Measurements from ENCODE around the gene APOBEC3A. TPM values are rescaled to one million over a fixed set of nuclear protein-coding genes. Genes with fewer than 3 reads are reported as not detected.

The APOBEC3A gene
- total and polyA plus RNA-seq, 7 experiments from 2014 or later = 0.13 to 79.1 (median 15.7) TPM; not detected in 4

DNA sequence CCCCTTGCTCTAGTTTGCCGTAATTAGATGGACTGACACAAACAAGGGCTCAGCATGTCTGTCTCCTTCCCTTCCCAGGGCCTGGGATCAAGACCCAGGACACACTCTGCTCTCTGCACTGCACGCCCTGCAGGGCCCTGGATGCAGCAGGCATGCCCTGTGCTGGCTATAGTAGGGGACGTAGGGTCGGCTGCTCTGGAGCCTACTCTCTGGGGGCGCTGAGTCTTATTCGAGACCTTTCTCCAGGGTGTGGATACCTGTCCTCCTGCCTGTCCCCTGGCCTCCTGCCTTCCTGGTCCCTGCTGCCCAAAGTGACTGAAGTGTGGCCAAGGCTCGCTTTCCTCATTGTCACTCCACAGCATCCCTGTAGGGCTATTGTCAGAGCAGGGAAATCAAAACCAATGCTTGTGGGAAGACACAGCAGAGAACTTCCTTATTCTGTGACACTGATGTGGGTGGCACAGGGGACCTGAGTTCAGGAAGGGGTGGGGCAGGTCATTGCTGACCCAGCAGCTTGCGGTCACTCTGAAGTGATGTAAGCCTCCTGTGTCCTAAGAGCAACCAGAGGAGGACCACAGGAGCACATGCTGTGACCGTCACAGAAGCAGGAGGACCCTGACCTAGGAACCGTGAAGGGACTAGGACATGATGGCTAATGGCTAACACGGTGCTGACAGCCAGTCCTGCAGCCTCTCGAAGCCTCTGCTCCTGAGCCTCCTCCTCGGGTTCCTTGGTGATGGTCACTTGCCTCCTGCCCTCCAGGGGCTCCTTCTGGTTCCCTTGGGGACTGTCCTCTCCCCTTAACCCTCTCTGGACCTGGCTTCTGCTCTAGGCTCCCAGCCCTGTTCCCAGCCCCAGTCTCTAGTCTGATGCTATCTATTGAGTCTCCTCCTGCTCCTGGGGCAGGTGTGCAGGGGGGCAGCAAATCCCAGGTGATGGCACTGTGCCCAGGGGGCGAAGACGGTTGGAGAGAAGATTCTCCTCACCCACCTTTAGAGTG lies 10.3 kb downstream of the APOBEC3A start:
- intact Hi-C loops (cut with micrococcal nuclease) = no loop called here
- Mint-ChIP-seq H3K9me3 (no peaks in the 10 kb centered on the region), H3K27me3 (peaks cover 0 to 18% (median 13%) of the 10 kb centered on the region in 5 donors), H3K36me3 (no peaks in the 10 kb centered on the region), H3K27ac (peak overlapping the region in 2 of 9 donors; percentile 30 to 52), H3K4me1 (peaks cover 0 to 26% (median 0%) of the 10 kb centered on the region in 7 donors), H3K4me3 (no peak overlapping the region)
- ATAC-seq (peak; percentile 91), DNase-seq (no peak)
- no peaks in the 10 kb centered on the region for H3K9me3 ChIP-seq (ENCODE audit: control insufficient read depth in 2 of 3, low read length in 3 of 3)
- ChIA-PET POLR2A (no interaction called here), CTCF (no interaction called here)
- H3K4me1 ChIP-seq (ENCODE audit: control insufficient read depth in 2 of 2, insufficient read depth in 2 of 2, low read length in 2 of 2) = no peaks in the 10 kb centered on the region
- H3K4me3 ChIP-seq (ENCODE audit: low read length) = no peak overlapping the region
- H3K36me3 ChIP-seq (ENCODE audit: control insufficient read depth in 2 of 3, insufficient read depth in 3 of 3, low read length in 3 of 3) = no peaks in the 10 kb centered on the region
- no peaks in the 10 kb centered on the region for H3K27me3 ChIP-seq (ENCODE audit: control insufficient read depth in 2 of 2, insufficient read depth in 2 of 2, low read length in 2 of 2)
- no peak overlapping the region for H3K27ac ChIP-seq (ENCODE audit: low read depth, low read length)

DNA sequence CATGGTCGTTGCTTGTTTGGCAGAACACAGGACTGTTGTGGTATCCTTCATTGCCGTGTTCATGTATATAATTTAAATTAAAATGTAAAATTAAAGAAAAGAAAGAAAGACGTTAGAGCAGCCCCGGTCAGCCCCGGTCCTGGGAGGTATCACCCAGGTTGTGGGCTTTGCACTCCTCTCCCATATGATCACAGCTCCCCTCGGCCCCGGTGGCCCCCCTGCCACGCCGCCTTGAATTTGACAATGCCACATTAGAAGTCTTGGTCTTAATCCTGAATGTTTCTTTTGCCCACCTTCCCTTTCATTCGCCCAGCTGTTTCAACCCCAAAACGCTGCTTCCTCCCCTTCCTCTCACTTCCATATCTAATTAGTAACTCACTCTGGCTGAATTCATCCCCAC lies 11.4 kb downstream of the APOBEC3A start:
- H3K4me3 Mint-ChIP-seq = no peak overlapping the region

DNA sequence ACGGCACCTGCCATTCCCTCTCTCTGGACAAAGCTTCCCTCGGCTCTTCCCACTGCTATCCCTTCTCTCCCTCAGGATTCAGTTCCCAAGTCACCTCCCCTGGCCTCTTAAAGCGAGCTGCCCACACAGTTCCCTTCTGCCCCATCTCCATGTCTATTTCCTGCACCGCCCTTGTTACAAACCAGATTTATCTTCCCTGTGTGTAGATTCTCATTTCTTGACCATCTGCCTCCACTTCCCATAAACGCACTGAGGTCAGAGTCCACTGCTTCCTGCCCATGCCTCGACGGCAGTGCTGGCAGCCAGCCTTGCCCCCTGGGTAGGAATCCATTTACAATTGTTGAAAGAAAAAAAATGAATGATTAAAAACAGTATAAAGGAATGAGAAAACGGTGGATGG lies 13.1 kb downstream of the APOBEC3A start:
- Mint-ChIP-seq H3K4me1 (peaks cover 0 to 29% (median 0%) of the 10 kb centered on the region in 7 donors), H3K36me3 (no peaks in the 10 kb centered on the region), H3K9me3 (no peaks in the 10 kb centered on the region), H3K27me3 (peaks cover 0 to 18% (median 15%) of the 10 kb centered on the region in 5 donors), H3K27ac (no peak overlapping the region), H3K4me3 (no peak overlapping the region)
- ChIA-PET POLR2A (no interaction called here), CTCF (interaction anchor here (4.9 kb wide), 1 partner anchor 31 kb away, joined by 36 read pairs; no protein-coding TSS in a partner anchor)
- no peak for ATAC-seq
- intact Hi-C loops (cut with micrococcal nuclease) = no loop called here
- H3K9me3 ChIP-seq (ENCODE audit: control insufficient read depth in 2 of 3, low read length in 3 of 3) = no peaks in the 10 kb centered on the region
- no peak overlapping the region for H3K4me3 ChIP-seq (ENCODE audit: low read length)
- no peaks in the 10 kb centered on the region for H3K27me3 ChIP-seq (ENCODE audit: control insufficient read depth in 2 of 2, insufficient read depth in 2 of 2, low read length in 2 of 2)
- H3K27ac ChIP-seq (ENCODE audit: low read depth, low read length) = no peak overlapping the region
- no peak for DNase-seq
- H3K36me3 ChIP-seq (ENCODE audit: control insufficient read depth in 2 of 3, insufficient read depth in 3 of 3, low read length in 3 of 3) = no peaks in the 10 kb centered on the region
- no peaks in the 10 kb centered on the region for H3K4me1 ChIP-seq (ENCODE audit: control insufficient read depth in 2 of 2, insufficient read depth in 2 of 2, low read length in 2 of 2)

More for the DNA sequence above, 11.4 kb downstream of the APOBEC3A start:
- intact Hi-C loops (cut with micrococcal nuclease) = no loop called here
- H3K27me3 ChIP-seq (ENCODE audit: control insufficient read depth in 2 of 2, insufficient read depth in 2 of 2, low read length in 2 of 2) = no peaks in the 10 kb centered on the region
- POLR2A ChIA-PET = interaction anchor here (0.6 kb wide), 1 partner anchor 10 kb away, joined by 3 read pairs; no protein-coding TSS in a partner anchor
- no peak overlapping the region for H3K27ac ChIP-seq (ENCODE audit: low read depth, low read length)
- no peak overlapping the region for H3K4me3 ChIP-seq (ENCODE audit: low read length)
- no peaks in the 10 kb centered on the region for H3K4me1 ChIP-seq (ENCODE audit: control insufficient read depth in 2 of 2, insufficient read depth in 2 of 2, low read length in 2 of 2)
- no peaks in the 10 kb centered on the region for H3K36me3 ChIP-seq (ENCODE audit: control insufficient read depth in 2 of 3, insufficient read depth in 3 of 3, low read length in 3 of 3)
- no peak for ATAC-seq
- H3K27ac Mint-ChIP-seq = peak overlapping the region in 2 of 9 donors; percentile 52 to 78
- no peaks in the 10 kb centered on the region for H3K36me3 Mint-ChIP-seq
- DNase-seq = no peak
- no peaks in the 10 kb centered on the region for H3K9me3 Mint-ChIP-seq
- peaks cover 0 to 31% (median 0%) of the 10 kb centered on the region in 7 donors for H3K4me1 Mint-ChIP-seq
- CTCF ChIA-PET = interaction anchor here (0.8 kb wide), 1 partner anchor 34 kb away, joined by 3 read pairs; no protein-coding TSS in a partner anchor
- no peaks in the 10 kb centered on the region for H3K9me3 ChIP-seq (ENCODE audit: control insufficient read depth in 2 of 3, low read length in 3 of 3)
- H3K27me3 Mint-ChIP-seq = peaks cover 0 to 18% (median 15%) of the 10 kb centered on the region in 5 donors

DNA sequence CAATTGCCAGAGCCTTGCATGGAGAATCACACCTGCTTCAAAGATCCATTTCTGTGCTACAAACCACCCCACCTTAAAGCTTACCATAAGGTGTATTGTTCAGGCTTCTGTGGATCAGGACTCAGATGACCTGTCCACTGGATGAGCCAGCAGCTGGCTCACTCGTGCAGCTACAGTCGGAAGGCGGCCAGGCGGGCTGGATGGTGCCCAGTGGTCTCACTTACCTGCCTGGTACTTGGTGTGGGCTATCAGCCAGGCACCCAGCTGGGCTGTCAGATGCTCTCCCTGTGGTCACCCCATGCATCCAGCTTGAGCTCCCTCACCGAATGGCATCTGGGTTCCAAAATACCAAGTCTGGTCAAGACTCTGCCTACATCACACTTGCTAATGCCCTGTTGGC lies 13.8 kb downstream of the APOBEC3A start:
- ChIA-PET CTCF (interaction anchor here (0.6 to 4.9 kb wide), 3 partner anchors 31 to 100 kb away, joined by 3 to 36 read pairs (median 3); no protein-coding TSS in a partner anchor), POLR2A (no interaction called here)
- Mint-ChIP-seq H3K4me3 (no peak overlapping the region), H3K4me1 (peaks cover 0 to 29% (median 0%) of the 10 kb centered on the region in 7 donors), H3K27me3 (peaks cover 0 to 18% (median 16%) of the 10 kb centered on the region in 5 donors), H3K9me3 (no peaks in the 10 kb centered on the region), H3K27ac (no peak overlapping the region), H3K36me3 (no peaks in the 10 kb centered on the region)
- ATAC-seq = no peak
- DNase-seq = no peak
- no peaks in the 10 kb centered on the region for H3K9me3 ChIP-seq (ENCODE audit: control insufficient read depth in 2 of 3, low read length in 3 of 3)
- H3K27ac ChIP-seq (ENCODE audit: low read depth, low read length) = no peak overlapping the region
- no peaks in the 10 kb centered on the region for H3K36me3 ChIP-seq (ENCODE audit: control insufficient read depth in 2 of 3, insufficient read depth in 3 of 3, low read length in 3 of 3)
- intact Hi-C loops (cut with micrococcal nuclease) = no loop called here
- H3K27me3 ChIP-seq (ENCODE audit: control insufficient read depth in 2 of 2, insufficient read depth in 2 of 2, low read length in 2 of 2) = no peaks in the 10 kb centered on the region
- no peak overlapping the region for H3K4me3 ChIP-seq (ENCODE audit: low read length)
- H3K4me1 ChIP-seq (ENCODE audit: control insufficient read depth in 2 of 2, insufficient read depth in 2 of 2, low read length in 2 of 2) = no peaks in the 10 kb centered on the region

DNA sequence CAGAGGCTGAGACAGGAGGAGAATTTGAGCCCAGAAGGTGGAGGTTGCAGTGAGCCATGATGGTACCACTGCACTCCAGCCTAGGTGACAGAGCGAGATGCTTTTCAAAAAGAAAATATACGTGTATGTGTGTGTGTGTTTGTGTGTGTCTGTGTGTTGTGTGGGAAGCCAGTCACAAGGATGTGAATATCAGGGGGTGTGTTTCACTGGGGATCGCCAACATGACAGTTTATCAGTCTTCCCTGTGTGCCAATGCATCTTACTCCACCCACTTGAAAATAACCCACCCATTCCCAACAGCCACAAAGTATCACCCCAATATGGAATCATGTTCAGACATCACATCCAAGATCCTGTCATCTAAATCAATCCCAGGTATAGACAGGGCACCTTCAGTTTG lies 14.4 kb downstream of the APOBEC3A start:
- Mint-ChIP-seq H3K27me3 (peaks cover 0 to 18% (median 14%) of the 10 kb centered on the region in 5 donors), H3K27ac (peak overlapping the region in 1 of 9 donors; percentile 20), H3K36me3 (no peaks in the 10 kb centered on the region), H3K4me3 (no peak overlapping the region), H3K4me1 (peaks cover 0 to 28% (median 0%) of the 10 kb centered on the region in 7 donors), H3K9me3 (no peaks in the 10 kb centered on the region)
- ChIA-PET POLR2A (no interaction called here), CTCF (interaction anchor here (0.6 to 4.9 kb wide), 3 partner anchors 30 to 101 kb away, joined by 3 to 36 read pairs (median 3); no protein-coding TSS in a partner anchor)
- Histone ChIP-seq H3K27me3 (ENCODE audit: control insufficient read depth in 2 of 2, insufficient read depth in 2 of 2, low read length in 2 of 2) (no peaks in the 10 kb centered on the region), H3K4me3 (ENCODE audit: low read length) (no peak overlapping the region), H3K36me3 (ENCODE audit: control insufficient read depth in 2 of 3, insufficient read depth in 3 of 3, low read length in 3 of 3) (no peaks in the 10 kb centered on the region), H3K4me1 (ENCODE audit: control insufficient read depth in 2 of 2, insufficient read depth in 2 of 2, low read length in 2 of 2) (no peaks in the 10 kb centered on the region), H3K27ac (ENCODE audit: low read depth, low read length) (no peak overlapping the region), H3K9me3 (ENCODE audit: control insufficient read depth in 2 of 3, low read length in 3 of 3) (no peaks in the 10 kb centered on the region)
- ATAC-seq (no peak), DNase-seq (no peak)
- intact Hi-C loops (cut with micrococcal nuclease) = no loop called here

DNA sequence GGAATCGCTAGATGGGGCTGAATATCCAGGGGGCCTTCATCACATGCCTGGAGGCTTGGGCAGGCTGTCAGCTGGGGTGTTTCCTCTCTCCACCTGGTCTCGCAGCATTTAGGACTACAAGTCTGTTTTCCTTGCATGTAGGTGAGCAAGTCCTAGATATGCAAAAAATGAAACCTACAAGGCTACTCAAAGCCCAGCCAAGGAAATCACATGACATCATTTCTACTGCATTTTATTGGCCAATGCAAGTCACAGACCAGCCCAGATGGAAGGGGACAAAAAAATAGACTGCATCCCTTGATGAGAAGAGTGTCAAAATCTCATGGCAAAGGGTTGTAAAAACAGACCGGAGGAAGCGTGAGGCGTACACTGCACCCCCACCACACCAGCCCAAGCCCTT lies 15.1 kb downstream of the APOBEC3A start:
- peaks cover 0 to 25% (median 0%) of the 10 kb centered on the region in 7 donors for H3K4me1 Mint-ChIP-seq
- POLR2A ChIA-PET = interaction anchor here (0.9 kb wide), 1 partner anchor 42 kb away, joined by 3 read pairs; the partner anchor contains the start of gene APOBEC3C
- ATAC-seq (no peak), DNase-seq (no peak)
- peaks cover 0 to 3% (median 0%) of the 10 kb centered on the region in 11 donors for H3K9me3 Mint-ChIP-seq
- H3K27me3 ChIP-seq (ENCODE audit: control insufficient read depth in 2 of 2, insufficient read depth in 2 of 2, low read length in 2 of 2) = no peaks in the 10 kb centered on the region
- peaks cover 0 to 19% (median 11%) of the 10 kb centered on the region in 5 donors for H3K27me3 Mint-ChIP-seq
- H3K9me3 ChIP-seq (ENCODE audit: control insufficient read depth in 2 of 3, low read length in 3 of 3) = no peaks in the 10 kb centered on the region
- peaks cover 0 to 2% (median 0%) of the 10 kb centered on the region in 5 donors for H3K36me3 Mint-ChIP-seq
- H3K4me3 Mint-ChIP-seq = no peak overlapping the region
- H3K4me1 ChIP-seq (ENCODE audit: control insufficient read depth in 2 of 2, insufficient read depth in 2 of 2, low read length in 2 of 2) = no peaks in the 10 kb centered on the region
- H3K4me3 ChIP-seq (ENCODE audit: low read length) = no peak overlapping the region
- H3K27ac ChIP-seq (ENCODE audit: low read depth, low read length) = no peak overlapping the region
- no peaks in the 10 kb centered on the region for H3K36me3 ChIP-seq (ENCODE audit: control insufficient read depth in 2 of 3, insufficient read depth in 3 of 3, low read length in 3 of 3)
- CTCF ChIA-PET = interaction anchor here (2.1 to 4.9 kb wide), 2 partner anchors 29 to 35 kb away, joined by 8 to 36 read pairs; no protein-coding TSS in a partner anchor
- intact Hi-C loops (cut with micrococcal nuclease) = no loop called here
- no peak overlapping the region for H3K27ac Mint-ChIP-seq
